Lower leg skin (tissue), 3 donors: ENCODE measurements around the gene TBL3.

Source experiments
- CTCF ChIP-seq, 3 donors: fragments of 450-650 bp; IDR thresholded peaks; one replicate each; pipeline ENCODE4 v1.5.1; 2016; ENCODE audit warnings: antibody characterized with exemption in 3 of 3, mild to moderate bottlenecking in 3 of 3, moderate library complexity in 2 of 3
- POLR2A ChIP-seq, 2 donors: fragments of 450-650 bp; IDR thresholded peaks; one replicate each; pipeline ENCODE4 v1.6.1; 2016 to 2017; ENCODE audit warnings: antibody characterized with exemption in 2 of 2, mild to moderate bottlenecking in 1 of 2, moderate library complexity in 1 of 2

GRCh38 chr16:1938316-1938715, 33.5 kb upstream of the TBL3 start:
- TF ChIP-seq CTCF (IDR thresholded peaks at IDR 0.05): no peak
- TF ChIP-seq POLR2A (IDR thresholded peaks at IDR 0.05): no peak
